ENCODE results near the gene TRIO. TPM values are rescaled to one million over a fixed set of nuclear protein-coding genes. Genes with fewer than 3 reads are reported as not detected.

The TRIO gene
- total and polyA plus RNA-seq, 4 experiments from 2014 or later: 0.09 to 11.5 (median 9.7) TPM; not detected in 1

DNA sequence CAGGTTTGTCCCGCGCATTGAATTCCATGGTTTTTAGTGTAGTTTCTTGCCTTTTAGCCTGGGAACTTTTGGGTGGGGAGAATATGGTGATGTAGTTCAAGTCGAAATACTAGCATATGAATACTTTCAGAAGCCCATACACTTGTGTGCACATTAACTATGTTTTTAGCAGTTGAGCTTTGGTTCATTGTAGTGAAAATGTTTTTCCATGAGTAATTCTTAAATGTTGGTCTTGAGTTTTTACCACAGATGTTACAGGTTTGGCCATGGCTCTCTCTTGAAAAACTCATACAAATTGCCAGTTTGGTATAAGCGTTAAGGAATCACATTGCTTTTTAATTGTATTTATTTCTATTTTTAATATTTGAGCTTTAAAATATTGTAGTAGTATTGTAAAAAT lies 45.6 kb downstream of the TRIO start:
- intact Hi-C loops (cut with micrococcal nuclease): no loop called here
- Mint-ChIP-seq H3K9me3 (no peaks in the 10 kb centered on the region), H3K27me3 (peaks cover 0 to 2% of the 10 kb centered on the region in 2 donors), H3K36me3 (no peaks in the 10 kb centered on the region), H3K4me1 (no peaks in the 10 kb centered on the region), H3K27ac (no peak overlapping the region), H3K4me3 (no peak overlapping the region)
- Histone ChIP-seq H3K27ac (ENCODE audit: low read depth, low read length) (no peak overlapping the region), H3K27me3 (ENCODE audit: insufficient read depth, low read length) (no peaks in the 10 kb centered on the region), H3K4me3 (ENCODE audit: low read length in 2 of 2) (no peak overlapping the region), H3K9me3 (ENCODE audit: control insufficient read depth in 1 of 2, low read length in 2 of 2) (no peaks in the 10 kb centered on the region), H3K4me1 (ENCODE audit: insufficient read depth, low read length) (no peaks in the 10 kb centered on the region), H3K36me3 (ENCODE audit: insufficient read depth, low read length) (no peaks in the 10 kb centered on the region)
- POLR2A ChIA-PET (ENCODE audit: partially characterized antibody): no interaction called here
- CTCF ChIA-PET (ENCODE audit: partially characterized antibody): no interaction called here
- DNase-seq: no peak

DNA sequence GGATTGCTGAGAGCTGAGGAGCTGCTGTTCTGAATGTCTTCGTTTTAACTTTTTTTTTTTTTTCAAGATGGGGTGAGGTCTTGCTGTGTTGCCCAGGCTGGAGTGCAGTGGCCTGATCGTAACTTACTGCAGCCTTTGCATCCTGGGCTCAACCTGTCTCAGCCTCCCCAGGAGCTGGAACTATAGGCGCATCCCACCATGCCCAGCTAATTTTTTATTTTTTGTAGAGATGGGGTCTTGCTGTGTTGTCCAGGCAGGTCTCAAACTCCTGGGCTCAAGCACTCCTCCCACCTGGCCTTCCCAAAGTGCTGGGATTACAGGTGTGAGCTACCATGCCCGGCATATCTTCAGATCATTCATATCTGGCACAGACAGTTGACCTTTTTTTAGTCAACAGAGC lies 46.5 kb downstream of the TRIO start:
- H3K4me1 Mint-ChIP-seq: no peaks in the 10 kb centered on the region
- H3K9me3 Mint-ChIP-seq: no peaks in the 10 kb centered on the region
- Histone ChIP-seq H3K4me1 (ENCODE audit: insufficient read depth, low read length) (no peaks in the 10 kb centered on the region), H3K27me3 (ENCODE audit: insufficient read depth, low read length) (no peaks in the 10 kb centered on the region), H3K36me3 (ENCODE audit: insufficient read depth, low read length) (no peaks in the 10 kb centered on the region), H3K4me3 (ENCODE audit: low read length in 2 of 2) (no peak overlapping the region), H3K9me3 (ENCODE audit: control insufficient read depth in 1 of 2, low read length in 2 of 2) (no peaks in the 10 kb centered on the region), H3K27ac (ENCODE audit: low read depth, low read length) (no peak overlapping the region)
- H3K36me3 Mint-ChIP-seq: no peaks in the 10 kb centered on the region
- H3K4me3 Mint-ChIP-seq: no peak overlapping the region
- DNase-seq: no peak
- no peak overlapping the region for H3K27ac Mint-ChIP-seq
- ChIA-PET CTCF (ENCODE audit: partially characterized antibody) (no interaction called here), POLR2A (ENCODE audit: partially characterized antibody) (no interaction called here)
- H3K27me3 Mint-ChIP-seq: peaks cover 0 to 2% of the 10 kb centered on the region in 2 donors
- intact Hi-C loops (cut with micrococcal nuclease): no loop called here

- intact Hi-C loops (cut with micrococcal nuclease): no loop called here
- H3K9me3 ChIP-seq (ENCODE audit: control insufficient read depth in 1 of 2, low read length in 2 of 2): no peaks in the 10 kb centered on the region
- no peak overlapping the region for H3K4me3 ChIP-seq (ENCODE audit: low read length in 2 of 2)
- no peaks in the 10 kb centered on the region for H3K27me3 ChIP-seq (ENCODE audit: insufficient read depth, low read length)
- POLR2A ChIA-PET (ENCODE audit: partially characterized antibody): no interaction called here
- H3K27ac ChIP-seq (ENCODE audit: low read depth, low read length): no peak overlapping the region
- H3K4me1 ChIP-seq (ENCODE audit: insufficient read depth, low read length): no peaks in the 10 kb centered on the region
- H3K36me3 ChIP-seq (ENCODE audit: insufficient read depth, low read length): no peaks in the 10 kb centered on the region
- no peak overlapping the region for H3K27ac Mint-ChIP-seq
- CTCF ChIA-PET (ENCODE audit: partially characterized antibody): no interaction called here
- H3K4me1 Mint-ChIP-seq: no peaks in the 10 kb centered on the region
- no peak overlapping the region for H3K4me3 Mint-ChIP-seq
- no peaks in the 10 kb centered on the region for H3K36me3 Mint-ChIP-seq
- H3K27me3 Mint-ChIP-seq: peaks cover 1 to 5% of the 10 kb centered on the region in 2 donors
- no peaks in the 10 kb centered on the region for H3K9me3 Mint-ChIP-seq
- DNase-seq: no peak
These were observed 47.3 kb downstream of the TRIO start for GRCh38 chr5:14190194-14191164.

DNA sequence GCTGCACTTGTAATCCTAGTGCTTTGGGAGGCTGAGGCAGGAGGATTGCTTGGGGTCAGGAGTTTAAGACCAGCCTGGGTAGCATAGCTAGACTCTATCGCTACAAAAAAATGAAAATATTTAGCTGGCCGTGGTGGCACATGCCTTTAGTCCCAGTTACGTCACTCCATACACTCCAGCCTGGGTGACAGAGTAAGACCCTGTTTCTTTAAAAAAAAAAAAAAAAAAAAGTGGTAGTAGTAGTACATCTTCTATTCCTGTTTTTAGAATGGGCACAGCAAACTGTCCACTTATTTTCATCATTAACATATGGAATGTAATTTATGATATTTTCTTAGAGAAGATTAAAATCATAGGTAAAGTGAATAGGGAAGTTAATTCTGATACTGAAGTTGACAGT lies 48.2 kb downstream of the TRIO start:
- no peaks in the 10 kb centered on the region for H3K4me1 ChIP-seq (ENCODE audit: insufficient read depth, low read length)
- CTCF ChIA-PET (ENCODE audit: partially characterized antibody): no interaction called here
- no peak overlapping the region for H3K4me3 ChIP-seq (ENCODE audit: low read length in 2 of 2)
- no peaks in the 10 kb centered on the region for H3K9me3 ChIP-seq (ENCODE audit: control insufficient read depth in 1 of 2, low read length in 2 of 2)
- Mint-ChIP-seq H3K36me3 (no peaks in the 10 kb centered on the region), H3K4me1 (no peaks in the 10 kb centered on the region), H3K27ac (no peak overlapping the region), H3K27me3 (peaks cover 4 to 5% of the 10 kb centered on the region in 2 donors), H3K4me3 (no peak overlapping the region), H3K9me3 (no peaks in the 10 kb centered on the region)
- no peaks in the 10 kb centered on the region for H3K27me3 ChIP-seq (ENCODE audit: insufficient read depth, low read length)
- no peak overlapping the region for H3K27ac ChIP-seq (ENCODE audit: low read depth, low read length)
- intact Hi-C loops (cut with micrococcal nuclease): no loop called here
- DNase-seq: no peak
- POLR2A ChIA-PET (ENCODE audit: partially characterized antibody): no interaction called here
- H3K36me3 ChIP-seq (ENCODE audit: insufficient read depth, low read length): no peaks in the 10 kb centered on the region

- H3K36me3 Mint-ChIP-seq: no peaks in the 10 kb centered on the region
These were observed 50.4 kb downstream of the TRIO start for GRCh38 chr5:14193496-14193895.

DNA sequence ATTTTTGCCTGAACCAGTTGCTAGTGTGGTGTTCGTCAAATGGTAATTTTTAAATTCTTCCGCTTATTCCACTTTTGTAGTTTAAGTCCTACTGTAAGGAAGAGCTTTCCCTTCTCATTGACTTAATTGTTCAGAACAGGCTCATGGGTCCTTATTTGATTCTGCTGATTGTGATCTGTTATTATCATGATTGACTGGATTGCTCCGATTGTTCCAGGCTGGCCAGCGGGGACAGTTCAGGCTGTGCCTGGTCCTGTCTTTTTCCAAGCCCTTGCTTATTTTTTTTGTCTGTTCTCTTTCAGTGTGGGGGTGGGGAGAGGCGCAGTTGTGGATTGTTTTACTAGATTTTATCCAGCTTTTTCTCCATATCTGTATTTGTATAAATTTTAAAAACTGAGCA lies 52.4 kb downstream of the TRIO start:
- no peak overlapping the region for H3K27ac Mint-ChIP-seq
- H3K4me3 ChIP-seq (ENCODE audit: low read length in 2 of 2): no peak overlapping the region
- H3K9me3 Mint-ChIP-seq: no peaks in the 10 kb centered on the region
- no peaks in the 10 kb centered on the region for H3K4me1 Mint-ChIP-seq
- no peak overlapping the region for H3K4me3 Mint-ChIP-seq
- CTCF ChIA-PET (ENCODE audit: partially characterized antibody): no interaction called here
- no peaks in the 10 kb centered on the region for H3K27me3 ChIP-seq (ENCODE audit: insufficient read depth, low read length)
- no peaks in the 10 kb centered on the region for H3K9me3 ChIP-seq (ENCODE audit: control insufficient read depth in 1 of 2, low read length in 2 of 2)
- POLR2A ChIA-PET (ENCODE audit: partially characterized antibody): no interaction called here
- H3K36me3 Mint-ChIP-seq: no peaks in the 10 kb centered on the region
- no peaks in the 10 kb centered on the region for H3K36me3 ChIP-seq (ENCODE audit: insufficient read depth, low read length)
- DNase-seq: no peak
- H3K27me3 Mint-ChIP-seq: peaks cover 8 to 12% of the 10 kb centered on the region in 2 donors
- H3K27ac ChIP-seq (ENCODE audit: low read depth, low read length): no peak overlapping the region
- intact Hi-C loops (cut with micrococcal nuclease): no loop called here
- H3K4me1 ChIP-seq (ENCODE audit: insufficient read depth, low read length): no peaks in the 10 kb centered on the region

More at GRCh38 chr5:14193496-14193895, 50.4 kb downstream of the TRIO start:
- no peak for DNase-seq
- H3K27me3 ChIP-seq (ENCODE audit: insufficient read depth, low read length): no peaks in the 10 kb centered on the region
- Mint-ChIP-seq H3K4me1 (no peaks in the 10 kb centered on the region), H3K27ac (no peak overlapping the region), H3K27me3 (peaks cover 7 to 8% of the 10 kb centered on the region in 2 donors), H3K4me3 (no peak overlapping the region), H3K9me3 (no peaks in the 10 kb centered on the region)
- no peaks in the 10 kb centered on the region for H3K9me3 ChIP-seq (ENCODE audit: control insufficient read depth in 1 of 2, low read length in 2 of 2)
- intact Hi-C loops (cut with micrococcal nuclease): no loop called here
- ChIA-PET CTCF (ENCODE audit: partially characterized antibody) (no interaction called here), POLR2A (ENCODE audit: partially characterized antibody) (no interaction called here)
- H3K4me3 ChIP-seq (ENCODE audit: low read length in 2 of 2): no peak overlapping the region
- no peaks in the 10 kb centered on the region for H3K4me1 ChIP-seq (ENCODE audit: insufficient read depth, low read length)
- no peak overlapping the region for H3K27ac ChIP-seq (ENCODE audit: low read depth, low read length)
- H3K36me3 ChIP-seq (ENCODE audit: insufficient read depth, low read length): no peaks in the 10 kb centered on the region

DNA sequence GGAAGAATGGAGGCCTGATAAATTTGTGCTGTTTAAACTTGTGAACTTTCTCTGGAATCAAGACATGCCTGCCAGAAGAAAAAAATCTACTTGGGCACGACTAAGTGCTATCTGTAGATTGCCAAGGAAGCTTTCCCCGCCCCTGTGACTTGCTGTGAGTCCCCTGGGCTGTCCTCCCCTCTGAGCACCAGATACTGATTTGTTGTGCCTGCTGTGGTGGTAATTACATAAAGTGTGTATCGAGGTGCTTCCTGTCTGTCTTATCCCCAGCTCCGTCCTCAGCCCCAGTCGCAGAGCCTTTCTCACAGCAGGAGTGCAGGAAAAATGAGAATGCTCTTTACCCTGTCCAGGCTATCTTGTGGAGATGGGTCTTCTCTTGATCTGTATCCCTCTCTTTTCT lies 53.9 kb downstream of the TRIO start:
- DNase-seq: no peak
- Histone ChIP-seq H3K4me1 (ENCODE audit: insufficient read depth, low read length) (no peaks in the 10 kb centered on the region), H3K9me3 (ENCODE audit: control insufficient read depth in 1 of 2, low read length in 2 of 2) (no peaks in the 10 kb centered on the region), H3K27me3 (ENCODE audit: insufficient read depth, low read length) (no peaks in the 10 kb centered on the region), H3K27ac (ENCODE audit: low read depth, low read length) (no peak overlapping the region), H3K36me3 (ENCODE audit: insufficient read depth, low read length) (no peaks in the 10 kb centered on the region), H3K4me3 (ENCODE audit: low read length in 2 of 2) (no peak overlapping the region)
- H3K27me3 Mint-ChIP-seq: peaks cover 8 to 10% of the 10 kb centered on the region in 2 donors
- no peaks in the 10 kb centered on the region for H3K4me1 Mint-ChIP-seq
- ChIA-PET POLR2A (ENCODE audit: partially characterized antibody) (no interaction called here), CTCF (ENCODE audit: partially characterized antibody) (no interaction called here)
- no peaks in the 10 kb centered on the region for H3K36me3 Mint-ChIP-seq
- H3K9me3 Mint-ChIP-seq: no peaks in the 10 kb centered on the region
- H3K4me3 Mint-ChIP-seq: no peak overlapping the region
- no peak overlapping the region for H3K27ac Mint-ChIP-seq
- intact Hi-C loops (cut with micrococcal nuclease): no loop called here

Measured in CD4-positive, alpha-beta memory T cell (primary cell).